GM18508 (cell line): ENCODE measurements around the gene CUL3.

Experiments
- ATAC-seq: cut with Tn5 transposase; IDR thresholded peaks from one replicate; pipeline ENCODE4 v1.9.1; 2021; ENCODE audit warnings: moderate number of reproducible peaks; ENCODE audit not compliant: insufficient read depth, unreplicated experiment

The CUL3 gene

DNA sequence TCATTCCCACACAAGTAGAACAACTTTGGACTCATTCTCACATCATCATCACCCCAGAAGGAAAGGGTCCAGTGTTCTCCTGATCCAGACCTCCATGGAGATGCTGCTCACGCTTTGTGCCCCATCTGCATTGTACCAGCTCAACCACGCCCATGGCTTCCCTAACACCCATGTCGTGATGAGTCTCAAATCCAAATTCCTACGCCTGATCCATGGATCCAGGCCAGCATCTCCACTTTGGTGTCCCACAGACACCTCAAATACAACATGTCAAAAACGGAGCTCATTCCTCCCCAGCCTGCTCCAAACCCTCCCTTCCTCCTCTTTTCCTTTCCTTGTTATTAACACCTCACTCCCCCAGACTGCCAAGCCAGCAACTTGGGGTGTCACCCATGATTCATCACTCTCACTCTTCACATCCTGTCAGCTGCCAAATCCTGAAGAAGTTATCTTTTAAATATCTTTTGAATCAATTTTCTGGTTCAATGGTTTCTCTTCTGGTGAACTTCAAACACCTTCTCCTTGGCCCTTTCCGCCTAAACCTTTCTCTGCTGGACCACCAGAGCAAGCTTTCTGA lies 153.1 kb downstream of the CUL3 start:
- no peak for ATAC-seq

DNA sequence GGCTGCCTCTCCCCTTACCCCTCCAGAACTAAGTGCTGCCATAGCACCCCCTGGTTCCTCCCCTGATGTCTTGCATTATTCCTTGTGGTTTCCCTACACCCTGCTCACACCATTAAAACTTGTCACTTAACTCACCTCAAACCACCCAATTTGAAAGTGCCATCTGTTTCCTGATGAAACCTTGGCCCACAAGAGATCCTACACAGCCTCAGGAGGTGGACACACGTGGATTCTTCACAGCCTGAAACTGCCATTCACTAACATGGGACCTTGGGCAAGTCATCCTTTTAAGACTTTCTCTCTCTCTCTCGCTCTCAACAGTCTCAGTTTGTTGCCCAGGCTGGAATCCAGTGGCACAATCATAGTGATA lies 155.7 kb downstream of the CUL3 start:
- no peak for ATAC-seq

DNA sequence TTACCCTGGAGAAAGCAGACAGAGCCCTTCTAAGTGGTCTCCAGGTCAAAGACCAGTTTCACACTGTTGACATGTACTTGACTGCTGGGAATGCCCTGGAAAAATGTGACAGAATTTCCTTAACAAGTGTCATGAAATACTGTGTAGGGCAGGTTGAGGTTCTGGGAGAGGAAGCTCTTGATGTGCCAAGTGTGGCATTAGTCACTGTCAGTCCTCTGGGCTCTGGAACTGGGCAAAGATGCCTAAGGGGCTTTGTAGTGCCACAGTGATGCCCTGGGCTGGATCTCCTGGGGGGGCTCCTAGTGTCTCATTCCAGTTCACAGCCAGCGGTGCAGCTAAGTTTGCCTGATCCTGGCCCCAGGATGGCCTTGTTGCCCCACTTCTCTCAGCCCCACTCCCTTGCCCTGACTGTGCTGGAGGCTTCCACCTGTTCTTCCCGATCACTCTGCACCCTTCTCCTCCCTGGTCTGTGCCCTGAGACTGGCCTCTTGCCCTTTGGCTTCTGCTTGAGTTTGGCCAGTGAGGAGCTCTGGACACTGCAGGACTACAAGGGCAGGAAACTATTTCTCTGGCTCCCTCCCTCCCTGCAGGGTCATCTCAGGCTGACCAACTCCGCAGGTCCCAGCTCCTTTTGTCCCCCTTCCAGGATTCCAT lies 156.2 kb downstream of the CUL3 start:
- no peak for ATAC-seq

DNA sequence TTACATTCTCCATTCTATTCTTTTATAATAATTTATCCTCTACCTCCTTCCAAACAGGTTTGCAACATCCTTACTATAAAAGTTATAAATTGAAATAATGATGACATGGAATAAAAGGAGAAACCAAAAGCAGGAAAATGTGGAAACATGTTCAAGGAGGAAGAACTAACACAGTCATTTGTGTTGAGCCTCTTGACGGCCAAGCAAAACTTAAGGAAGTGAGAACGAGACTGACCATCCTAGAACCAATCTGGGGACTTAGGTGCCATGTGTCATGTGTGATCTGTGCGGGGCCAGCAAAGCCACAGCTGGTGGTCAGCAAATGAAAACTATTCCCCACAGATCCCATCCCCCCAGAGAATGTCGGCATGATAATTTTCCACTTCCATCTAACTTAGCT lies 157.7 kb downstream of the CUL3 start:
- ATAC-seq = no peak

DNA sequence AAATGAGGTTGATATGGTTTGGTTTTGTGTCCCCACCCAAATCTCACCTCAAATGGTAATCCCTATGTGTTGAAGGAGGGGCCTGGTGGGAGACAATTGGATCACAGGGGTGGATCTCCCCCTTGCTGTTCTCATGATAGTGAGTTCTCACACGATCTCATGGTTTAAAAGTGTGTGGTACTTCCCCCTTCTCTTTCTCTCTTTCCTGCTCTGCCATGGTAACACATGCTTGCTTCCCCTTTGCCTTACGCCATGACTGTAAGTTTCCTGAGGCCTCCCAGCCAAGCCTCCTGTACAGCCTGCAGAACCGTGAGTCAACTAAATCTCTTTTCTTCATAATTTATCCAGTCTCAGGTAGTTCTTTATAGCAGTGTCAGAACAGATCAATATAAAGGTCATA lies 158.5 kb downstream of the CUL3 start:
- no peak for ATAC-seq

DNA sequence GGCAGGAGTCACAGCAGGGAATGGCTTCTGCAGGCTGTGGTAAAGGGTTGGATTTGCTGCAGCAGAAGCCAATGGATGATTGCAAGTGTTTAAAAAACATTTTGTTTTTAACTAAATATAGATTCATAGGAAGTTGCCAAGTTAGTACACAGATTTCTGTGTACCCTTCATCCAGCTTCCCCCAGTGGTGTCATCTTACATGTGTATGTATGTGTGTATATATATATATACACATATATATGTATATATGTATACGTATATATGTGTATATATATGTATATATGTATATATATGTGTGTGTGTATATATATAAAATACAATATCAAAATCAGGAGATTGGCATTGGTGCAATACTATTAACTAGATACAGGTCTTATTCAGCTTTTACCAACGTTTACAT lies 164.1 kb downstream of the CUL3 start:
- ATAC-seq = no peak
